Neuronal stem cell (in vitro differentiated cells): ENCODE measurements around the gene DMAC2.
"Not testable (repeated sequence)": the region's sequence is repeated elsewhere in the genome, so short reads cannot be mapped to it uniquely, and the experiment has no call there.

Experiments used
- DNase-seq: peaks from one replicate; pipeline ENCODE4 v3.0.0-alpha.2; 2013; ENCODE audit warnings: low spot score
- H2AFZ ChIP-seq: one replicate; pipeline ENCODE4 v1.6.1; 2013; ENCODE audit warnings: mild to moderate bottlenecking, low read length, inconsistent platforms
- H2AK5ac ChIP-seq: 2 replicates; pipeline ENCODE4 v1.6.1; 2013; ENCODE audit warnings: low read depth, mild to moderate bottlenecking, inconsistent platforms, low read length, moderate library complexity, mixed read lengths
- H2BK120ac ChIP-seq: 2 replicates; pipeline ENCODE4 v1.6.1; 2013; ENCODE audit warnings: low read depth, mild to moderate bottlenecking, inconsistent platforms, low read length, moderate library complexity, mixed read lengths
- H2BK12ac ChIP-seq: one replicate; pipeline ENCODE4 v1.6.1; 2013; ENCODE audit warnings: low read length, inconsistent platforms
- H2BK15ac ChIP-seq: 2 replicates; pipeline ENCODE4 v1.6.1; 2013; ENCODE audit warnings: mild to moderate bottlenecking, low read length, inconsistent platforms, mixed read lengths
- H2BK5ac ChIP-seq: one replicate; pipeline ENCODE4 v1.6.1; 2013; ENCODE audit warnings: inconsistent platforms, mild to moderate bottlenecking, low read length, moderate library complexity
- H3K14ac ChIP-seq: one replicate; pipeline ENCODE4 v1.6.1; 2013; ENCODE audit warnings: low read length, inconsistent platforms
- H3K18ac ChIP-seq: 2 replicates; pipeline ENCODE4 v1.6.1; 2013; ENCODE audit warnings: low read length, inconsistent platforms
- H3K23ac ChIP-seq: 2 replicates; pipeline ENCODE4 v1.6.1; 2013; ENCODE audit warnings: low read depth, mild to moderate bottlenecking, mixed read lengths, low read length, inconsistent platforms; ENCODE audit not compliant: poor library complexity
- H3K27ac ChIP-seq: replicated peaks from 3 replicates; pipeline ENCODE4 v1.5.1; 2013; ENCODE audit warnings: low read length, inconsistent platforms
- H3K27me3 ChIP-seq, 3 experiments: 2 replicates each; pipeline ENCODE4 v1.6.1; 2013; ENCODE audit warnings: low read length in 3 of 3, mild to moderate bottlenecking in 2 of 3, inconsistent platforms in 1 of 3, low read depth in 1 of 3, mixed read lengths in 1 of 3, moderate library complexity in 1 of 3; ENCODE audit not compliant: control insufficient read depth in 3 of 3, insufficient read depth in 3 of 3
- H3K36me3 ChIP-seq, 2 donors: replicated peaks in 1 of 2; 2 replicates each; pipeline ENCODE4 v1.6.1; 2013; ENCODE audit warnings: low read length in 2 of 2; ENCODE audit not compliant: control insufficient read depth in 2 of 2, insufficient read depth in 2 of 2
- H3K4ac ChIP-seq: 2 replicates; pipeline ENCODE4 v1.6.1; 2013; ENCODE audit warnings: inconsistent platforms, mild to moderate bottlenecking, low read length, moderate library complexity
- H3K4me1 ChIP-seq, 2 donors: 1 replicate in 1 of 2; 2 replicates in 1 of 2; pipeline ENCODE4 v1.6.1; 2013; ENCODE audit warnings: low read length in 2 of 2, low read depth in 1 of 2; ENCODE audit not compliant: control insufficient read depth in 2 of 2, insufficient read depth in 1 of 2
- H3K4me2 ChIP-seq: one replicate; pipeline ENCODE4 v1.6.1; 2013; ENCODE audit warnings: mild to moderate bottlenecking, low read length, inconsistent platforms; ENCODE audit not compliant: insufficient read depth, poor library complexity, severe bottlenecking
- H3K4me3 ChIP-seq, 2 donors: 2 replicates each; pipeline ENCODE4 v1.5.1; 2013; ENCODE audit warnings: low read length in 2 of 2, mild to moderate bottlenecking in 2 of 2, inconsistent platforms in 1 of 2, moderate library complexity in 1 of 2
- H3K79me1 ChIP-seq: one replicate; pipeline ENCODE4 v1.6.1; 2013; ENCODE audit warnings: low read depth, mild to moderate bottlenecking, inconsistent platforms, low read length, moderate library complexity
- H3K9ac ChIP-seq: one replicate; pipeline ENCODE4 v1.6.1; 2013; ENCODE audit warnings: mild to moderate bottlenecking, low read depth, low read length, inconsistent platforms; ENCODE audit not compliant: poor library complexity
- H3K9me3 ChIP-seq, 2 donors: replicated peaks in 1 of 2; 2 replicates each; pipeline versions ENCODE3 to v1.6.1; 2013; ENCODE audit warnings: low read length in 2 of 2, mild to moderate bottlenecking in 2 of 2, inconsistent platforms in 1 of 2, low read depth in 1 of 2, mixed read lengths in 1 of 2, moderate library complexity in 1 of 2; ENCODE audit not compliant: control insufficient read depth in 2 of 2, insufficient read depth in 1 of 2
- H4K8ac ChIP-seq: one replicate; pipeline ENCODE4 v1.6.1; 2013; ENCODE audit warnings: low read depth, mild to moderate bottlenecking, inconsistent platforms, low read length, moderate library complexity
- H4K91ac ChIP-seq: one replicate; pipeline ENCODE4 v1.6.1; 2013; ENCODE audit warnings: low read length, low read depth, mild to moderate bottlenecking, inconsistent platforms; ENCODE audit not compliant: poor library complexity
- WGBS, 2 donors: extraction: QIAGEN DNeasy Blood & Tissue Kit; methylation state at CpG; one replicate each; pipeline ENCODE4 v1.1.7; 2013; ENCODE audit warnings: missing lambda C conversion rate in 2 of 2, mixed read lengths in 1 of 2; ENCODE audit not compliant: insufficient read length in 2 of 2, insufficient replicate concordance in 1 of 2; ENCODE audit errors: extremely low coverage in 2 of 2; 5-methylcytosine and 5-hydroxymethylcytosine counted together

The DMAC2 gene

GRCh38 chr19:41435376-41435775 lies 4.3 kb downstream of the DMAC2 start:
- not testable (repeated sequence) for H2BK15ac ChIP-seq, H3K27ac ChIP-seq, H3K18ac ChIP-seq, H3K4me2 ChIP-seq, H2BK12ac ChIP-seq, H4K8ac ChIP-seq, H3K4me3 ChIP-seq, H3K23ac ChIP-seq, H2AK5ac ChIP-seq, H3K9me3 ChIP-seq, H3K27me3 ChIP-seq, H2AFZ ChIP-seq, H3K4ac ChIP-seq, DNase-seq, H3K4me1 ChIP-seq, H4K91ac ChIP-seq, H2BK120ac ChIP-seq, H3K79me1 ChIP-seq, H3K14ac ChIP-seq, H3K9ac ChIP-seq, H2BK5ac ChIP-seq
- peaks cover 40 to 54% of the 10 kb centered on the region in 2 donors for H3K36me3 ChIP-seq
- WGBS, 2 donors, result no CpG with 5 or more reads among the region's 11 CpGs

GRCh38 chr19:41434450-41434849 lies 5.3 kb downstream of the DMAC2 start:
- no CpG with 5 or more reads among the region's 5 CpGs for WGBS, 2 donors
- Histone ChIP-seq H4K8ac (no peak overlapping the region), H3K27ac (no peak overlapping the region), H3K4me3 (no peak overlapping the region), H2BK12ac (no peak overlapping the region), H3K36me3 (peaks cover 40 to 54% of the 10 kb centered on the region in 2 donors), H2BK5ac (no peak overlapping the region), H4K91ac (no peak overlapping the region), H2BK15ac (no peak overlapping the region), H3K79me1 (peaks cover 5% of the 10 kb centered on the region), H3K4me2 (no peak overlapping the region), H3K4ac (no peak overlapping the region), H2AFZ (no peak overlapping the region), H3K4me1 (no peaks in the 10 kb centered on the region), H3K9me3 (no peaks in the 10 kb centered on the region), H3K27me3 (no peaks in the 10 kb centered on the region), H2AK5ac (no peak overlapping the region), H2BK120ac (no peak overlapping the region), H3K14ac (no peak overlapping the region), H3K9ac (no peak overlapping the region), H3K18ac (no peak overlapping the region), H3K23ac (no peak overlapping the region)
- DNase-seq, result no peak

- no peak for DNase-seq
- H2AFZ ChIP-seq, result no peak overlapping the region
- H3K79me1 ChIP-seq, result peaks cover 5% of the 10 kb centered on the region
- no peak overlapping the region for H2AK5ac ChIP-seq
- H2BK12ac ChIP-seq, result no peak overlapping the region
- H3K27ac ChIP-seq, result no peak overlapping the region
- H4K8ac ChIP-seq, result no peak overlapping the region
- no peaks in the 10 kb centered on the region for H3K9me3 ChIP-seq
- H3K9ac ChIP-seq, result no peak overlapping the region
- peak overlapping the region; percentile 27 for H3K23ac ChIP-seq
- peaks cover 40 to 56% of the 10 kb centered on the region in 2 donors for H3K36me3 ChIP-seq
- no peak overlapping the region for H3K4ac ChIP-seq
- no peak overlapping the region for H3K4me2 ChIP-seq
- H2BK120ac ChIP-seq, result peak overlapping the region; percentile 47
- no peaks in the 10 kb centered on the region for H3K27me3 ChIP-seq
- no CpG with 5 or more reads among the region's 18 CpGs for WGBS, 2 donors
- no peak overlapping the region for H3K14ac ChIP-seq
- H3K4me1 ChIP-seq, result peaks cover 3 to 4% of the 10 kb centered on the region in 2 donors
- no peak overlapping the region for H3K18ac ChIP-seq
- H2BK15ac ChIP-seq, result no peak overlapping the region
- H4K91ac ChIP-seq, result no peak overlapping the region
- peak overlapping the region; percentile 73 for H2BK5ac ChIP-seq
- no peak overlapping the region for H3K4me3 ChIP-seq
These were observed 6.5 kb downstream of the DMAC2 start for GRCh38 chr19:41433171-41433570.

GRCh38 chr19:41431426-41432386 lies 8.0 kb downstream of the DMAC2 start:
- H2BK5ac ChIP-seq, result no peak overlapping the region
- peaks cover 5% of the 10 kb centered on the region for H3K79me1 ChIP-seq
- H2BK15ac ChIP-seq, result no peak overlapping the region
- no peaks in the 10 kb centered on the region for H3K9me3 ChIP-seq
- no peak overlapping the region for H2AK5ac ChIP-seq
- DNase-seq, result no peak
- no peak overlapping the region for H4K8ac ChIP-seq
- H3K14ac ChIP-seq, result no peak overlapping the region
- no peak overlapping the region for H3K27ac ChIP-seq
- no CpG with 5 or more reads among the region's 23 CpGs for WGBS, 2 donors
- no peak overlapping the region for H3K18ac ChIP-seq
- peaks cover 13 to 15% of the 10 kb centered on the region in 2 donors for H3K4me1 ChIP-seq
- H3K4ac ChIP-seq, result no peak overlapping the region
- H3K4me2 ChIP-seq, result no peak overlapping the region
- H2AFZ ChIP-seq, result no peak overlapping the region
- H3K27me3 ChIP-seq, result no peaks in the 10 kb centered on the region
- H3K23ac ChIP-seq, result peak overlapping the region; percentile 25
- no peak overlapping the region for H2BK120ac ChIP-seq
- peaks cover 34 to 47% of the 10 kb centered on the region in 2 donors for H3K36me3 ChIP-seq
- H2BK12ac ChIP-seq, result no peak overlapping the region
- H4K91ac ChIP-seq, result no peak overlapping the region
- no peak overlapping the region for H3K9ac ChIP-seq
- H3K4me3 ChIP-seq, result peak overlapping the region in 1 of 2 donors; percentile 48
